LNCAP (cell line): ENCODE results near the gene OLFM4.

ENCODE experiments used
- CTCF ChIP-seq: fragments of 450-650 bp; IDR thresholded peaks from 2 replicates; pipeline ENCODE4 v1.5.1; 2017; ENCODE audit warnings: mild to moderate bottlenecking

OLFM4 gene

GRCh38 chr13:53058065-53058679 lies 29.6 kb downstream of the OLFM4 start:
- TF ChIP-seq CTCF, result no peak

- no peak for TF ChIP-seq CTCF
These were observed 32.4 kb downstream of the OLFM4 start for GRCh38 chr13:53060840-53061490.

GRCh38 chr13:53064731-53065130 lies 36.1 kb downstream of the OLFM4 start:
- TF ChIP-seq CTCF, result no peak

GRCh38 chr13:53066411-53066810 lies 37.8 kb downstream of the OLFM4 start:
- no peak for TF ChIP-seq CTCF

- TF ChIP-seq CTCF, result no peak
These were observed 40.2 kb downstream of the OLFM4 start for GRCh38 chr13:53068585-53069520.

GRCh38 chr13:53069800-53070199 lies 41.2 kb downstream of the OLFM4 start:
- TF ChIP-seq CTCF, result no peak

GRCh38 chr13:53073711-53074110 lies 45.1 kb downstream of the OLFM4 start:
- no peak for TF ChIP-seq CTCF
